ENCODE results near the gene GAN. TPM values are rescaled to one million over a fixed set of nuclear protein-coding genes. Genes with fewer than 3 reads are reported as not detected.
A peak's percentile ranks its signal among the peaks of the same experiment; 100 is the strongest.

GAN gene
- total RNA-seq, 3 donors from 2014 or later, result 15.5 to 23.2 (median 21.1) TPM

DNA sequence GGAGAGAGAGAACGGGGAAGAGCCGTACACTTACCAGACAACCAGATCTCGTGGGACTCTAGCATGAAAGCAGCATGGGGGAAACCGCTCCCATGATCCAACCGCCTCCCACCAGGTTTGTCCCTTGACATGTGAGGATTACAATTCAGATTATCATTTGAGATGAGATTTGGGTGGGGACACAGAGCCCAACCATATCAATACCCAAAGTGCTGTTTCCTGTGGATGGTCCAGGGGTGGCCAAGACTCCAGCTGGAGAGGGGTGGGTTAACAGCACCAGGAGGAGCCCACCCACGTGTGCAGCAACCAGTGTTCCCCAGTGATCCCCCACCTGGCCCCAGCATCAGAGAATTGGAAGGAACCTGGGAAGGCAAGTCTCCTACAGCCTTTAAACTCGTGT, 79.7 kb downstream of the GAN start:
- intact Hi-C loops (cut with DNase I, micrococcal nuclease), result no loop called here
- no peaks in the 10 kb centered on the region for H3K4me1 ChIP-seq (ENCODE audit: low read depth)
- H3K36me3 ChIP-seq (ENCODE audit: low read depth), result no peaks in the 10 kb centered on the region
- DNase-seq, result no peak
- no peak for TF ChIP-seq CTCF (IDR thresholded peaks at IDR 0.05)
- ATAC-seq, result no peak
- H3K4me3 ChIP-seq, result no peak overlapping the region
- H3K9me3 ChIP-seq, result no peaks in the 10 kb centered on the region

- no peak overlapping the region for H3K4me3 ChIP-seq
- DNase-seq, result no peak
- intact Hi-C loops (cut with DNase I, micrococcal nuclease), result no loop called here
- H3K9me3 ChIP-seq, result no peaks in the 10 kb centered on the region
- H3K4me1 ChIP-seq (ENCODE audit: low read depth), result no peaks in the 10 kb centered on the region
- H3K36me3 ChIP-seq (ENCODE audit: low read depth), result no peaks in the 10 kb centered on the region
- TF ChIP-seq CTCF (IDR thresholded peaks at IDR 0.05), result no peak
- peak; percentile 17 for ATAC-seq
Measured at GRCh38 chr16:81394966-81395655, 80.3 kb downstream of the GAN start.

DNA sequence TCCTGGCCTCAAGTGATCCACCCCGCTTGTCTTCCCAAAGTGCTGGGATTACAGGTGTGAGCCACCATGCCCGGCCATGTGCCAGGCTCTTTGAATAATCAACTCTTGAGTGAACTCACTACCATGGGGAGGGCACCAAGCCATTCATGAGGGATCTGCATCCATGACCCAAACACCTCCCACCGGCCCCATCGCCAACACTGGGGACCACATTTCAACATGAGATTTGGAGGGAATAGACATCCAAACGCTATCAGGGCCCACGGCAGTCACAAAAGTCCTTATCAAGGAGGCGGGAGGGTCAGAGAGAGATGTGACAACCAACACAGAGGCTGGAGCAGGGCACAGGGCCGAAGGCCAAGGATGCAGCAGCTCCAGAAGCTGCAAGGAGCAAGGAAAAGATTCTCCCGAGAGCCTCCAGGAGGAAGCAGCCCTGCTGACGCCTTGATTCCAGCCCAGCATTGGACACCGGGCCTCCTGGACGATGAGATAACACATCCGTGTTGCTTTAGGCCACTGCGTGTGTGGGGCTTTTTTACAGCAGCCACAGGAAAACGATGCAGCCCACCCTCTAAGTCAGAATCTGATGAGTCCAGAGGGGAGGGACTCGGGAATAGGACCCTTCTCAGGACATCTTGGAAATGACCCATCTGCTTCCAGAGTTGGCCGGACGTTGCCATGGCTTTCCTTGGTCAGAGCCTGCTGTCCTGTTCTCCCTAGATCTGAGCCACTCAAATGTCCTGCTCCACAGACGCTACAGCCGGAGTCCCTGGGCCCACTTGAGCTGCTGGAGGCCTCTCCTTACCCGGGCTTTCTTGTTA, 82.5 kb downstream of the GAN start:
- ATAC-seq, result no peak
- DNase-seq, result no peak
- no peak for TF ChIP-seq CTCF (IDR thresholded peaks at IDR 0.05)
- Histone ChIP-seq H3K4me3 (no peak overlapping the region), H3K36me3 (ENCODE audit: low read depth) (no peaks in the 10 kb centered on the region), H3K9me3 (no peaks in the 10 kb centered on the region), H3K4me1 (ENCODE audit: low read depth) (no peaks in the 10 kb centered on the region)
- intact Hi-C loops (cut with DNase I, micrococcal nuclease), result no loop called here

- no peaks in the 10 kb centered on the region for H3K36me3 ChIP-seq (ENCODE audit: low read depth)
- TF ChIP-seq CTCF (IDR thresholded peaks at IDR 0.05), result no peak
- DNase-seq (no peak), ATAC-seq (no peak)
- H3K4me1 ChIP-seq (ENCODE audit: low read depth), result no peaks in the 10 kb centered on the region
- intact Hi-C loops (cut with DNase I, micrococcal nuclease), result no loop called here
- no peak overlapping the region for H3K4me3 ChIP-seq
- H3K9me3 ChIP-seq, result no peaks in the 10 kb centered on the region
Measured at GRCh38 chr16:81397879-81398520, 83.2 kb downstream of the GAN start.

DNA sequence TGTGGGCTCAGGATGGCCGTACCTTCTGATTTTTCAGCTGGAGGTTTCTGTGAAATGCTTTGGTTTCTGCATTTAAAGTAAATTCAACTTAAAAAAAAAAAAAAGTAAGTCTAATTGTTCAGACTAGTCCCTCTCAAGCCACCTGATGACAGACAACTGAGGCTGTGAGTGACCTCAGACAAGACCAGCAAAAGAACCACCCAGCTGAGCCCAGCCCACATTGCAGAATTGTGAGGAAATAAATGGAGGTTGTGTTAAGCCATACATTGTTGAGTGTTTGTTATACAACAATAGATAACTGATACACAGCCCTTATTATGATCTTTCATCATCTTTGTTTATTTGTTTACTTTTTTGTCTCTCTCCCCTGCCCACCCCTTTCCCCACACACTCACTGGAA, 85.1 kb downstream of the GAN start:
- DNase-seq, result no peak
- Histone ChIP-seq H3K9me3 (no peaks in the 10 kb centered on the region), H3K4me1 (ENCODE audit: low read depth) (peaks cover 8% of the 10 kb centered on the region), H3K36me3 (ENCODE audit: low read depth) (no peaks in the 10 kb centered on the region), H3K4me3 (no peak overlapping the region)
- no peak for ATAC-seq
- no peak for TF ChIP-seq CTCF (IDR thresholded peaks at IDR 0.05)
- intact Hi-C loops (cut with DNase I, micrococcal nuclease), result loop anchor here (10.0 kb wide), 2 partner anchors 295 to 325 kb away; no protein-coding TSS in a partner anchor
